Tibial nerve (tissue), 4 donors: ENCODE results near the gene TFEC. TPM values are rescaled to one million over a fixed set of nuclear protein-coding genes. Genes with fewer than 3 reads are reported as not detected.
"Not testable (repeated sequence)": the region's sequence is repeated elsewhere in the genome, so short reads cannot be mapped to it uniquely, and the experiment has no call there.

ENCODE experiments used
- DNase-seq, 2 donors: peaks; one replicate each; pipeline ENCODE4 v3.0.0-alpha.2; 2019; ENCODE audit warnings: low spot score in 2 of 2
- H3K27ac ChIP-seq, 4 donors: fragments of 200-600 bp; sonication (generic) in 3 of 4; one replicate each; pipeline ENCODE4 v1.5.1; 2017 to 2019; ENCODE audit warnings: mild to moderate bottlenecking in 1 of 4
- H3K27me3 ChIP-seq, 2 donors: fragments of 200-600 bp; sonication (generic) in 1 of 2; one replicate each; pipeline versions ENCODE4 v1.5.1 to v1.6.0; 2017 to 2019
- H3K36me3 ChIP-seq, 3 donors: fragments of 200-600 bp; sonication (generic); one replicate each; pipeline ENCODE4 v1.5.1; 2018 to 2019
- H3K4me1 ChIP-seq, 4 donors: fragments of 200-600 bp; sonication (generic) in 3 of 4; one replicate each; pipeline ENCODE4 v1.5.1; 2017 to 2019
- H3K4me3 ChIP-seq, 4 donors: fragments of 200-600 bp; sonication (generic) in 3 of 4; one replicate each; pipeline ENCODE4 v1.5.1; 2017 to 2019; ENCODE audit warnings: mild to moderate bottlenecking in 1 of 4, moderate library complexity in 1 of 4
- H3K9me3 ChIP-seq, 4 donors: fragments of 200-600 bp; sonication (generic) in 3 of 4; one replicate each; pipeline ENCODE4 v1.5.1; 2017 to 2019
- CTCF ChIP-seq, 5 experiments: fragments of 200-600 bp in 3 of 5; fragments of 450-650 bp in 2 of 5; sonication (generic) in 3 of 5; IDR thresholded peaks; one replicate each; pipeline ENCODE4 v1.5.1; 2016 to 2019; ENCODE audit warnings: antibody characterized with exemption in 5 of 5, mild to moderate bottlenecking in 3 of 5, moderate library complexity in 2 of 5
- EP300 ChIP-seq, 2 donors: sonication (generic); formaldehyde crosslinking; IDR thresholded peaks; one replicate each; pipeline ENCODE4 v1.6.1; 2017; ENCODE audit warnings: antibody characterized with exemption in 2 of 2, mild to moderate bottlenecking in 1 of 2
- POLR2A ChIP-seq, 2 donors: fragments of 450-650 bp; IDR thresholded peaks; one replicate each; pipeline ENCODE4 v1.6.1; 2017; ENCODE audit warnings: antibody characterized with exemption in 2 of 2, mild to moderate bottlenecking in 2 of 2, moderate library complexity in 2 of 2
- WGBS, 2 donors: methylation state at CpG; one replicate each; pipeline ENCODE4 v1.1.5; 2018; 5-methylcytosine and 5-hydroxymethylcytosine counted together
- total RNA-seq, 4 donors: library from RNA; depleted of rRNA; stranded (reverse); fragments of >200 nt; gene quantifications; one replicate each; pipeline ENCODE4 v1.1.0, GENCODE V29; 2016

The TFEC gene
- total RNA-seq, 4 donors from 2014 or later = 2.6 to 9.9 (median 4.1) TPM

- Histone ChIP-seq H3K4me1 (no peaks in the 10 kb centered on the region), H3K9me3 (no peaks in the 10 kb centered on the region), H3K36me3 (no peaks in the 10 kb centered on the region), H3K27me3 (no peaks in the 10 kb centered on the region), H3K27ac (no peak overlapping the region), H3K4me3 (no peak overlapping the region)
- 78 to 81% methylated on average over 4 of the region's 4 CpGs for WGBS, 2 donors
- DNase-seq = no peak
- TF ChIP-seq CTCF (IDR thresholded peaks at IDR 0.05) (no peak), EP300 (IDR thresholded peaks at IDR 0.05) (no peak), POLR2A (IDR thresholded peaks at IDR 0.05) (no peak)
These were observed 97.1 kb downstream of the TFEC start for GRCh38 chr7:115933471-115933870.

- whole genome bisulfite sequencing, 2 donors = 66 to 76% methylated on average over 2 of the region's 2 CpGs
- no peak for TF ChIP-seq CTCF (IDR thresholded peaks at IDR 0.05)
- TF ChIP-seq EP300 (IDR thresholded peaks at IDR 0.05) = no peak
- no peak for TF ChIP-seq POLR2A (IDR thresholded peaks at IDR 0.05)
- Histone ChIP-seq H3K36me3 (no peaks in the 10 kb centered on the region), H3K4me1 (no peaks in the 10 kb centered on the region), H3K27ac (no peak overlapping the region), H3K27me3 (no peaks in the 10 kb centered on the region), H3K9me3 (no peaks in the 10 kb centered on the region), H3K4me3 (no peak overlapping the region)
- no peak for DNase-seq
These were observed 97.7 kb downstream of the TFEC start for GRCh38 chr7:115932880-115933279.

- H3K27ac ChIP-seq, H3K4me3 ChIP-seq, H3K9me3 ChIP-seq, H3K27me3 ChIP-seq, H3K36me3 ChIP-seq, H3K4me1 ChIP-seq, DNase-seq: not testable (repeated sequence)
- WGBS, 2 donors = 98% methylated on average over 4 of the region's 4 CpGs
These were observed 100.4 kb downstream of the TFEC start for GRCh38 chr7:115930184-115930583.

GRCh38 chr7:115929736-115930135 lies 100.8 kb downstream of the TFEC start:
- whole genome bisulfite sequencing, 2 donors = 93 to 95% methylated on average over 3 of the region's 3 CpGs
- H3K27ac ChIP-seq, H3K4me1 ChIP-seq, H3K36me3 ChIP-seq, DNase-seq, H3K9me3 ChIP-seq, H3K4me3 ChIP-seq, H3K27me3 ChIP-seq: not testable (repeated sequence)

- H3K4me1 ChIP-seq = peaks cover 0 to 13% (median 2%) of the 10 kb centered on the region in 4 donors
- no peak for DNase-seq
- H3K9me3 ChIP-seq = no peaks in the 10 kb centered on the region
- WGBS, 2 donors = 10 to 21% methylated on average over 2 of the region's 2 CpGs
- H3K4me3 ChIP-seq = no peak overlapping the region
- TF ChIP-seq CTCF (IDR thresholded peaks at IDR 0.05) = no peak
- no peak for TF ChIP-seq POLR2A (IDR thresholded peaks at IDR 0.05)
- TF ChIP-seq EP300 (IDR thresholded peaks at IDR 0.05) = no peak
- H3K36me3 ChIP-seq = no peaks in the 10 kb centered on the region
- no peak overlapping the region for H3K27ac ChIP-seq
- H3K27me3 ChIP-seq = no peaks in the 10 kb centered on the region
These were observed 106.2 kb downstream of the TFEC start for GRCh38 chr7:115924411-115924810.

- no peak for DNase-seq
- Histone ChIP-seq H3K27me3 (no peaks in the 10 kb centered on the region), H3K4me3 (no peak overlapping the region), H3K36me3 (no peaks in the 10 kb centered on the region), H3K27ac (no peak overlapping the region), H3K4me1 (peaks cover 0 to 13% (median 2%) of the 10 kb centered on the region in 4 donors), H3K9me3 (no peaks in the 10 kb centered on the region)
- TF ChIP-seq CTCF (IDR thresholded peaks at IDR 0.05) = no peak
- WGBS, 2 donors = 83 to 88% methylated on average over 1 of the region's 1 CpG
These were observed 110.2 kb downstream of the TFEC start for GRCh38 chr7:115920367-115920766.
